ELF-1 (cell line): ENCODE results near the gene NLRP6.
"Not testable (repeated sequence)": the region's sequence is repeated elsewhere in the genome, so short reads cannot be mapped to it uniquely, and the experiment has no call there.

Source experiments
- DNase-seq: peaks from one replicate; pipeline ENCODE4 v3.0.0-alpha.2; 2016; ENCODE audit warnings: low read depth, low spot score

The NLRP6 gene

DNA sequence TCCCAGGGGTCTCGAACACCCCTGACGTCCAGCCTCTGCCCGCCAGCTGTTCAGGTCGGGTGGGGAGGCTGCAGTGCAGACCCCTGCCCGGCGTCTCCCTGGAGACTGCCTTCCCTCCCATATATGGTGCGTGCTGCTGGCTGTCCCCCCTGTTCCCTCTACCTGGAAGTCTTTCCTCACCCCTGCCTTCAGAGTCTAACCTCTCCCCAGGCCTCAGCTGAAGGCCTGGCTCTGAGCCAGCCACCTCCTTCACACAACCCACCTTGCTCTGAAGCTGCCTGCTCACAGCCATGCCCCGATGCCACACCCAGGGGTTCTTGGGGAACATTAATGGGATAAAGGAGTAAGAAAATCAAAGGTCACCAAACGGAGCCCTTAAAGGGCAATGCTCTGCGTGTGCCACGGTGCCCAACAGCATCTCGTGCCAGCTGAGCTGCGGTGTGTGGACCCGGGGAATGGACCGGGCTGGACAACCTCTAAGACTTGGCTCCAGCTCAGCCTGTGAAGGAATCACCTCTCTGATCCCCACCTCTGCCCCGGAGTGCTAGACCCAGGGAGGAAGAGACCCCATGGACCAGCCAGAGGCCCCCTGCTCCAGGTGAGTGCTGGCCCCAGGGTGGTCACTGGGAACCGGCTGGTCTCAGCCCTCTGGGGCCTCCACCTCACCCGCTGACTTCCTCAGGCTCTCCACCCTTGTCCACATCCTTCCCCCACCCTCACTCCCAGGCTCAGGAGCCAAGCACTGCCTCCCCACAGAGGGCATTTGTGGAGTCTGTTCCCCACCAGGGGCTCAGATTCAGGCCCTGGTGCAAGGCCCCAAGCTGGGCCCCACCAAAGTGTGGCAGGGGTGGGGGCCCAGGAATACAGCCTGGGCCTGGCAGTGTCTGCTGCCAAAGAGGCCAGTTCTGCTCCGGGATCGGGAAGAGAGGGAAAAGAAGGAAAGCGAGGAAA lies at the start of gene NLRP6:
TSS of gene NLRP6 (plus strand) at position 407 of the 951 bp plus-strand sequence. CDS start at position 570, 163 bp downstream.
- DNase-seq: no peak

DNA sequence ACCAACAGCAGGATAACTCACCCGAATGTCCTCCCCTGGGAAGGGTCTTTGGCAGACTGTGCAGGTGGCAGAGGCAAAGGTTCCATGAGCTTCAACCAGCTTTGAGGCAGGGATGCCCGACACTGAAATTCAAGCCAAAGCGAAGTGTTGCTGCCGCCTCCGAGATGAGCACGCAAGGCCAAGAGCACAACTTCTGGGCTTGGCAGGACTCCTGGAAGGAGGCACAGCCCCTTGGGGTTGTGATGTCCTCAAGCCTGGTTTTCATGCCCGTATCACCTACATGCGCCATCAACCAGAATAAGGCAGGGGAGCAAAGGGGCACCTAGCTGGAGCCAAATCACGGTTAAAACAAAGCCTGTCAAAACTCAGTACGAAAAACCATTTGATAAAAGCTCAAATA lies 47.8 kb upstream of the NLRP6 start:
- no peak for DNase-seq

DNA sequence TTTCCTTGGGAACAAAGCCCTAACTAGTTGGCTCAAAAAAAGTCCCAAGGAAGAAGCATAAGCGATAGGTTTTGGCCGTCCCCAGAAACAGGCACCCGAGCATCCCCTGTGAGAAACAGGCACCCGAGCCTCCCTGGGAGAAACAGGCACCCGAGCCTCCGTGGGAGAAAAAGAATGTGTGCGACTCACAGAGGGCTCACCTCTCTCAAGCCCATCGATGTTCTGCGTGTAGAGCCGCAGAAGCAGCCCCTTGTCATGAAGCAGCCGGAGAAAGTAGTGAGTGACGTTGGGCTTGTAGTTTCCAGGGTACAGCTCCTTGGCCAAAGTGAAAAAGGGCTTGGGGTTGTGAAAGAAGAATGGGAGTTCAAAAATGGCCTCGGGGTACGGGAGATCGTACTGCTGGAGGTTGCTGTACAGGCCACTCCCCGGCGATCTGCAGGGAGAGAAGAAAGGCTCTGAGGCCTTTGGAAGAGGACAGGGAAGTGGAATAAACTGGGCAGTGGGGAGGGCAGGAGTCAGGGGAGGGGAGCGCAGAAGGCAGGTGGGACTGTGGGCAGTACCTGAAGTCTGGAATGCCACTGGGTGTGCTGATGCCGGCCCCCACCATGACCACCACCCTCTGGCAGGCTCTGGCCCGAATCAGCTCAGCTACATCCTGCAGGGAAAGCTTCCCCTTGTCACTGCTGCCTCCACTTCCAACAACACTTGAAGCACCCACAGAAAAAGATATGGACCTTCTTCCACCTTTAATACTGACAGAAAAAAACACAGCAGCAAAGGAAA lies 45.2 kb upstream of the NLRP6 start:
- DNase-seq: peak; percentile 32

DNA sequence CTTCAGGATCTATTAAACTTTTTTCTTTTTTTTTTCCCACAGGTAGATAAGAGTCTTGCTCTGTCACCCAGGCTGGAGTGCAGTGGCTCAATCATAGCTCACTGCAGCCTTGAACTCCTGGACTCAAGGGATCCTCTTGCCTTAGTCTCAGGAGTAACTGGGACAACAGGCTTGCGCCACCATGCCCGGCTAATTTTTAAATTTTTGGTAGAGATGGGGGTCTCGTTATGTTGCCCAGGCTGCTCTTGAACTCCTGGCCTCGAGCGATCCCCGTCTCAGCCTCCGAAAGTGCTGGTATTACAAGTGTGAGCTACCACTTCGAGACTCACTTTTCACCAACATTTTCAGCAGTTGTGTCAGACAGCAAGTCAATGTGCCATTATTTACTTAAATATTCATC lies 43.0 kb upstream of the NLRP6 start:
- no peak for DNase-seq

- DNase-seq: no peak
These were observed 42.6 kb upstream of the NLRP6 start for GRCh38 chr11:235609-235996.

DNA sequence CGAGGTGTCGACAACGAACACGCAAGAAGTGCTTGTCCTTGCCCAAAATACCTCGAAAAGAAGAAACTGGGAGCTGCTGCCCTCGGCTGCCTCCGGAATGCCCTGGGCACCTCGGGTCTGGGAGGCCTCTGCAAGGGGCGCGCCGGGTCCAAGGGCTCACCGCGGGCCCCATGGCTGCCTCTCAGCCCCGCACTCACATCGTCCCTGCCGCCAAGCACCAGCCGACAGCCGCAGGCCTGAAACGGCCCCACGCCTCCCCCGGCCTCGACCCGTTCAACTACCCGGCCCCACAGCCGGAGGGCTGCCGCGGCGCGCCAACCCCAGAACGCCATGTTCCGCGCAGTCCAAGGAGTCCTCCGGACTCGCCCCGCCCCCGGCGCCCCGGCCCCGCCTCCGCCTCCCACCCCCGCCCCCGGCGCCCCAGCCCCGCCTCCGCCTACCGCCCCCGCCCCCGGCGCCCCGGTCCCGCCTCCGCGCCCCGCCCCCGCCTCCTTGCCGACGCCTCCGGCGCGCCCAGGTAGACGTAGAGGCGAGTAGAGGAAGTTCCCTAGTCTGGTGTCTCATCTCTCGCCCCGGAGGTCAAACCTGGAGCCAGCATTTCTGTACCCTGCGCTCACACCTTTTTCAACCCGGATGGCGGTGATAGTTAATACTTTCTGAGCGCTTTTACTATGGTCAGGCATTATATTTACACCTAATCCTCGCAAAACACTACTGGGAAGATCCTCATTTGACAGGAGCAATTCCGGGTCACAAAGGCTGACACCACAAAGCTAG lies 42.0 kb upstream of the NLRP6 start, which contains the start of gene SIRT3:
TSS of gene SIRT3 (minus strand) at position 346 of the 777 bp plus-strand sequence. CDS start at position 332, 14 bp downstream.
- DNase-seq: peak; percentile 80

- peak; percentile 90 for DNase-seq
These were observed 41.1 kb upstream of the NLRP6 start, which contains the start of gene PSMD13 for GRCh38 chr11:236774-237767. Gene PSMD13 (plus strand): TSS chr11:236976. CDS start chr11:237050, 74 bp downstream.

- not testable (repeated sequence) for DNase-seq
These were observed 39.9 kb upstream of the NLRP6 start for GRCh38 chr11:238346-238745.

GRCh38 chr11:240315-240714 lies 37.9 kb upstream of the NLRP6 start:
- DNase-seq: no peak

DNA sequence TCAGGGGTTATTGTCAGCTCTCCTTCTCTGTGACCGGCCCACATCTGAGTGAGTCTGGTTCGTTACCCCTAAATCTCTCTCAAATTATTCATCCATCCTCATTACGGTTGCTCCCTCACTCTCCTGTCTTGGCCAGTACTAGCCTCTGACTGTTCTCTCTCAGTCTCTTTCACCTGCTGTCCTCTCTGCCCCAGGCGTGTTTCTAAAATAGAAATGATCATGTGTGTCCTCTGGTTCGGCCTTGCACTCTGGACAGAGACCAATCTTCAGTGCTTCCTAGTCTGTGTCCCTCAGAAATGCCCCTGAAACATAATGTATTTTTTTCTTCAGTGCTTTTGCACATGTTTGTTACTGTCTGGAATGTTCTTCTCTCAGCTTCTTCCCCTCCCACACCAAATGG lies 36.6 kb upstream of the NLRP6 start:
- no peak for DNase-seq

DNA sequence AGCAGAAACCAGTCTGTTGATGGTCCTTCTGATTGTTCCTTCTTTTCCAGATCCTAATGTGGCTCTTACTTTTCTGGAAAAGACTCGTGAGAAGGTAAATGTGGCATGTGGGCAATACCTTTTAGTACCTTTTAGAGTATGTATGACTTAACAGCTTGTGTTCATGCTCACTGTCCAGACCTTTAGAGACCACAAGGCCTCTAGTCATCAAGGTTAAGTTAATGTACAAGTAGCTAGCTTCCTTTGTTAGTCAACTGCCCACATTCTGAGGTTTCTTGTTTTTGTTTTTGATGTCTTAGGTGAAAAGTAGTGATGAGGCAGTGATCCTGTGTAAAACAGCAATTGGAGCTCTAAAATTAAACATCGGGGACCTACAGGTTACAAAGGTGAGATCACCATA lies 33.8 kb upstream of the NLRP6 start:
- DNase-seq: no peak

GRCh38 chr11:249062-249461 lies 29.1 kb upstream of the NLRP6 start:
- DNase-seq: no peak

DNA sequence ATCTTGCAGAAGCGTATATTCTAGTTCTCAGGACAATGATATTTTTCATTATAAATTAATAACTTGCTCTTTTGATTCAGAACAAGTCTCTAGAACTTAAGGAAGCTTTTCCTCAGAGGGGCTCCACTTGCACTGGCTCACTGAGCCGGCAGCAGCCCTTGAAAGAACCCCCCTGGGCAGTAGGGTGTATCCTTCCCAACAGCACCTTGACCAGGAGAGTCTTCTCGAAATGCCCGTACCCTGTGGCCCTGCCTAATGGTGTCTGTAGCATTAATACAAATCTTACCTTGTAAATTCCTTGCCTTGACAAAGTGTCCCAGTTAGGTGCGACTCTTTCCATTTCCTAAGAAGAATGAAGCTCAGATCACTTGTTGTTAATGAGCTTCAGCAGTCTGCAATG lies 27.9 kb upstream of the NLRP6 start:
- DNase-seq: no peak

DNA sequence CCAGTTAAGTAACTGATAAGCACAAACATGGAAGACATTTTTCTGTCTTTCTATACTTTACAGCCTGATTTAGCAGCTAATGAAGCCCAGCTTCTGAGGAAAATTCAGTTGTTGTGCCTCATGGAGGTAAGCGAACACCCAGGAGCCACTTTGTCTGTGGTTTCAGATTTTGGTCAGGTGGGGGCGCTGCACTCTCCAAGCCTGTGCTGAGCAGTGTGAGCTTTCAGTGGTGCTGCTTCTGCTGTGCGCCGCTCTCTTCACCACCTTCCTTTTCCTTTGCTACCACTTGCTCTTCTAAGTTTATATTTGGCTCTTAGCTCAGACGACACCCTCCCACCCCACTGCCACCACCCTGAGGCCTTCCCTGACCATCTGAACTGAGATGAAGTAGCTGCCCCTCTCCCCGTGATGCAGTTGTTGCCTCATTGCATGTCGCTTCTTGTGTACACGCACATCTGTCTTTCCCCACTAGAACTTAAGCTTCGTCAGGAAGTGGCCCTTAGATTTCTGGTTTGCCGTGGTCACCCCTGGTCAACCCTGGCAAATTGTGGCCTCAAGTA lies 27.4 kb upstream of the NLRP6 start:
- DNase-seq: peak; percentile 81

GRCh38 chr11:251550-251949 lies 26.7 kb upstream of the NLRP6 start:
- DNase-seq: no peak

DNA sequence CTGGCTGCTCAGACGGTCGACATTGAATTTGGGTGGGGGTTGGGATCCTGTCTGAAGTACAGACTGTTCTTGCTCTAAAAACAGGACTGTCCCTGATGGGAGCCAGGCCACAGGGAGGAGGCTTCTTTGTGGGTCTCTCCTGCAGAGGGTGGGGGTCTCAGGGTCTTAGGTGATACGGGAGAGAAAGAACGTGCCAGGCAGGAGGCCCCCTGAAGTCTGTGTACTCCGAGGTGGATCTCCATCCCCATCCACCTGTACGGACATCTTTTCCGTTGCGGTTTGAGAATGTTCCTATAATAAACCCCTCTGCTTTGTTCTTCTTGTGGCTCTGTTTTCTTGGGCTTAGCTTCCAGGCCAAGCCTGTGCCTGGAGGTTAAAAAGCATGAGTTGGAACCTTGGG lies 25.5 kb upstream of the NLRP6 start:
- DNase-seq: no peak

DNA sequence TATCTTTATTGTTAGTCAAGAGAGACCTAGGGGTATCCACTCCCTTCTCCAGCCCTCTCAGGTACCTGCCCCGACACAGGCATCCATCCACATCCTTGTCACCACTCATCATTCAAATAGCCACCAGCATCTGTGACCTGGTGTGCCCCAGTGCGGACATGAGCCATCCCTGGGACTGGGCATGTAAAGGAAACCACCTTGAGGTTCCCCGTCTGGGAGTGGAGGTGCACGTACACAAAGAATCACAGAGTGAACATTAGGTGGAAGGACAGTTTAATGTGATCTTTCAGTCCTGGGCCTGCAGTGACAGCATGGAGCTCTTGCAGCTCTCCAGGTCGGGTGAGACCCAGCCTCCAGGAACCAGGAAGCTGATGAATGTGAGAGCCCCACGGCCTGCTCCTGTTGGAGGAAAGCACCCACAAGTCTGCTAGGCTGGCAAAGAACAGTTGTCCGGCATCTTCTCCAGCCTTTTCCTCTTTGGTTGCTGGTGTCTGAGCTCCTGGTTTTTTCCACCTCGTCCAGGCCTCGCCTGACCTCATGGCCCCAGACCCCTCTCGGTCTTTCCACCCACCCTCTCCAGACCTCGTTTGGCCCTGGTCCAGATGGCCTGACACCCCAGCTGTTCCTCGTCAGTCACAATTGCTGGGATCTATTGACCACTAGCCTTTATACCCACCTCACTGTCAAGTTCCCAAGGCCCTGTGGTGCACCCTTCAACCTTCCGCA lies 24.9 kb upstream of the NLRP6 start:
- DNase-seq: no peak

- DNase-seq: no peak
These were observed 24.3 kb upstream of the NLRP6 start for GRCh38 chr11:253886-254270.

- no peak for DNase-seq
These were observed 23.0 kb upstream of the NLRP6 start for GRCh38 chr11:255176-255575.
